Measurements from ENCODE around the gene S100P. TPM values are rescaled to one million over a fixed set of nuclear protein-coding genes. Genes with fewer than 3 reads are reported as not detected.

S100P gene
- total RNA-seq, 1 donor from 2014 or later = 16.1 TPM

DNA sequence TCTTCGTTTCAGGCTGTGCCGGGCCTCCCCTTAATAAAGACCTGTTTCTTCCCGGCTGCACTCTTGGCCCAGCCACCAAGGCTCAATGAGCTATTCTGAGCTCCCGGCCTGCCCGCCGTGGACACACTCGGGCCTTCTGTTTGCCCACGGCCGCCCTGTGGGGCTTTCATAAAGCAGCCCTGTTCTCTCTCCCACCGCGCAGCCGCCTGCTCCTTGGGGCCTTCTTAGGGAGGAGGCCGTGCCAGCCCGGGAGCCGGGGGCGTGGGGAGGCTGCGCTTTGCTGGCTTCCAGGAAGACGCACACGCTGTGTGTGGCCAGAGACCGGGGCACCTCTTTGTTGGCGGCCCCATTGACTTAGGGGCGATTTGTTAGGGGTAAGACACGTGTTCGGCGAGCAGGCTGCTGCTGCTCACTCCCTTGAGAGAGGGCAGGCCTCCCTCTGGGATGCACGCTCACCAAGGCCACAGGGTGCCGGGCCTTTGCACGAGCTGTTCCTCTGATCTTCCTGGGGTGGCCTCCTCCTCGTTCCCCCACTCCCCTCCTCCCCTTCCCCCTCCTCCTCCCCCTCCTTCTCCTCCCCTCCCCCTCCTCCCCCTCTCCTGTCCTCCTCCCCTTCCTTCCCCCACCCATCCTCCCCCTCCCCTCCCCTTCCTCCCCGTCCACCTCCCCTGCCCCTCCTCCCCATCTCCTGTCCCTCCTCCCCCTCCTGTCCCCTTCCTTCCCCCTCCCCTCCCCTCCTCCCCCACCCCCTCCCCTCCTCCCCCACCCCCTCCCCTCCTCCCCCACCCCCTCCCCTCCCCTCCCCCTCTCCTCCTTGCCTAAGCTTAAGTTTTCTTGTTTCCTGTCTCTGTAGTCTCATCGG, 33.6 kb downstream of the S100P start:
- intact Hi-C loops (cut with DNase I) = no loop called here
- Histone ChIP-seq H3K9me3 (no peaks in the 10 kb centered on the region), H3K36me3 (no peaks in the 10 kb centered on the region), H3K4me1 (no peaks in the 10 kb centered on the region), H3K27ac (no peak overlapping the region), H3K4me3 (no peak overlapping the region), H3K27me3 (ENCODE audit: low read depth) (no peaks in the 10 kb centered on the region)
- ATAC-seq (peak in 1 of 2 donors; percentile 59), DNase-seq (no peak)
- TF ChIP-seq, protein P1, sequence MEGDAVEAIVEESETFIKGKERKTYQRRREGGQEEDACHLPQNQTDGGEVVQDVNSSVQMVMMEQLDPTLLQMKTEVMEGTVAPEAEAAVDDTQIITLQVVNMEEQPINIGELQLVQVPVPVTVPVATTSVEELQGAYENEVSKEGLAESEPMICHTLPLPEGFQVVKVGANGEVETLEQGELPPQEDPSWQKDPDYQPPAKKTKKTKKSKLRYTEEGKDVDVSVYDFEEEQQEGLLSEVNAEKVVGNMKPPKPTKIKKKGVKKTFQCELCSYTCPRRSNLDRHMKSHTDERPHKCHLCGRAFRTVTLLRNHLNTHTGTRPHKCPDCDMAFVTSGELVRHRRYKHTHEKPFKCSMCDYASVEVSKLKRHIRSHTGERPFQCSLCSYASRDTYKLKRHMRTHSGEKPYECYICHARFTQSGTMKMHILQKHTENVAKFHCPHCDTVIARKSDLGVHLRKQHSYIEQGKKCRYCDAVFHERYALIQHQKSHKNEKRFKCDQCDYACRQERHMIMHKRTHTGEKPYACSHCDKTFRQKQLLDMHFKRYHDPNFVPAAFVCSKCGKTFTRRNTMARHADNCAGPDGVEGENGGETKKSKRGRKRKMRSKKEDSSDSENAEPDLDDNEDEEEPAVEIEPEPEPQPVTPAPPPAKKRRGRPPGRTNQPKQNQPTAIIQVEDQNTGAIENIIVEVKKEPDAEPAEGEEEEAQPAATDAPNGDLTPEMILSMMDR (IDR thresholded peaks at IDR 0.05) = no peak

DNA sequence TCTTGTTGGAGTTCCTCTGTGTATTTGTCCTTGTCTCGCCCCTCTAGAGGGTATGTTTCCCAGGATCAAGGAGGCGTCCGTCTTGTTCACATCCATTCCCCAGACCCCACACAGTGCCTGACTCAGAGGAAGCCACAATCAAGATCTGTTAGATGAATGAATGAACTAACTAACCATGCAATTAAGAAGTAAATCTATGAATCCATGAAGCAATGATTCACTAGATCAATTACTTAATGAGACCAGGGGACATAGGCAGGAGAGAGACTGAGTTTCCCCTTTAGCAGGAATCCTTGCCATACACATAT, 34.2 kb downstream of the S100P start:
- Histone ChIP-seq H3K4me3 (no peak overlapping the region), H3K27ac (no peak overlapping the region), H3K36me3 (no peaks in the 10 kb centered on the region), H3K27me3 (ENCODE audit: low read depth) (no peaks in the 10 kb centered on the region), H3K4me1 (peaks cover 6% of the 10 kb centered on the region), H3K9me3 (no peaks in the 10 kb centered on the region)
- DNase-seq = no peak
- no peak for ATAC-seq
- TF ChIP-seq, protein P1 (IDR thresholded peaks at IDR 0.05) = no peak
- intact Hi-C loops (cut with DNase I) = no loop called here

DNA sequence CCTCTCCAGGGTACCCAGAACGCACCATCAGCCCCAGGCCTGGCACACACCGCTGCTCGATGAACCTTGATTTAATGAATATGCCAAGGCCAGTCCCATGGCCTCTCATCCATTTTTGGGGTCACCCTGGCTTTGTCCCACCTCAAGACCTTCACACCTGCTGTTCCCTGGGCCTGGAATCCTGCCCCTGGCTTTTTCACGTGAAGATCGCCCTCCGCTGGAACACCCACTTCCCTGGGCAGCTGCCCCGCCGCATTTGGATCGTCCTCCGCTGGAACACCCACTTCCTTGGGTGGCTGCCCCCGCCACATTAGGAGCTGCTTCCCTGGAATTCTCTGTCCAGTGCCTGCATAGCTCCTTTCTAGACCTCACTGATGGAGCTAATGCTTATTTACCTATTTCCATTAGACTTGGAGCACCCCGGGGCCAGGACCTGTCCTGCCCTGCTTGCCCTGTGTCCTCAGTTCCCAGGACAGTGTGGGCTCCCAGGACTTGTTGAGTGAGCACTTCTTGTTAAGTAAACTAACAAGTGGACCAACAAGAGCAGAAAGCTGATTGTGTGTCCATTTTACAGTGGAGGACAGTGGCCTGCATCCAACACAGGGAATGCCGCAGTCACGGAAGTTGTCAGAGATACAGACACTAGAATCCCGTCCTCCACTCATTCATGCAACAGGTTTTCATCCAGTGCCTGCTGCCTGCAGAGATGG, 34.8 kb downstream of the S100P start:
- no peaks in the 10 kb centered on the region for H3K36me3 ChIP-seq
- no peak for ATAC-seq
- intact Hi-C loops (cut with DNase I) = no loop called here
- no peak overlapping the region for H3K27ac ChIP-seq
- H3K9me3 ChIP-seq = no peaks in the 10 kb centered on the region
- DNase-seq = no peak
- TF ChIP-seq, protein P1 (IDR thresholded peaks at IDR 0.05) = no peak
- peaks cover 12% of the 10 kb centered on the region for H3K4me1 ChIP-seq
- H3K4me3 ChIP-seq = no peak overlapping the region
- no peaks in the 10 kb centered on the region for H3K27me3 ChIP-seq (ENCODE audit: low read depth)

DNA sequence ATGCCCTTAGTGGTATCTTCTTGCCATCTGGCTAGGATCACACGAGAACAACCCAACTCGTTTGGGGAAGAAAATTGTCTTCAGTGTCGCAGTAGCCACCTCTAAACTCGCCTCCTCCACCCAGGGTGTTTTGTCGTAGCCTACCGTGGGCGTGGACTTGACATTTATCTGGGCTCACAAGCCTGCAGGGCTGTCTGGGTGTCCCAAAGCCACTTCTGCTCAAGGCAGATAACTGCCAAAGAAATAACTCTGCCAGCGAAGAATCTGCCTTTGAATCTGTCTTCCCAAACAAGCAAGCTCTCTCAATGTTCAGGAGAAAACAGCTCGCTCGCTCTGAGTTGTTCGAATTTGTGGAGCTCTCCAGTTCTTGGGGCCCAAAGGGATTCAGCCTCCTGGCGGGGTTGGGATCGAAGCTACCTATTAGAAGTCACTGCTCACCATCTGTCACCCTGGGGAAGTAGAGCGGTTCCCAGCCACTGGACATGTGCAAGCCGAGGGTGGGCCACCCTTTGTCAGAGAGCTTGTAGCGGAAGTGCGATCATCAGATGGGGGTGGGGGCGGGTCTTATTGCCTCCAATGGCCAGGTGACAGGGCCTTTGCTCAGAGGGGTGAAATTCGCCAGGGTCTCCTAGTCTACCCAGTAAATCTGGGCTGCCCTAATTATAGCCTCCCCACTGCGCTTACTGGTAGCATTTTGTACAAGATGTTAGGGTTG, 37.1 kb downstream of the S100P start:
- H3K9me3 ChIP-seq = no peaks in the 10 kb centered on the region
- intact Hi-C loops (cut with DNase I) = no loop called here
- no peaks in the 10 kb centered on the region for H3K27me3 ChIP-seq (ENCODE audit: low read depth)
- no peak overlapping the region for H3K27ac ChIP-seq
- DNase-seq (no peak), ATAC-seq (no peak)
- no peaks in the 10 kb centered on the region for H3K36me3 ChIP-seq
- H3K4me3 ChIP-seq = no peak overlapping the region
- TF ChIP-seq, protein P1 (IDR thresholded peaks at IDR 0.05) = no peak
- H3K4me1 ChIP-seq = peaks cover 14% of the 10 kb centered on the region

DNA sequence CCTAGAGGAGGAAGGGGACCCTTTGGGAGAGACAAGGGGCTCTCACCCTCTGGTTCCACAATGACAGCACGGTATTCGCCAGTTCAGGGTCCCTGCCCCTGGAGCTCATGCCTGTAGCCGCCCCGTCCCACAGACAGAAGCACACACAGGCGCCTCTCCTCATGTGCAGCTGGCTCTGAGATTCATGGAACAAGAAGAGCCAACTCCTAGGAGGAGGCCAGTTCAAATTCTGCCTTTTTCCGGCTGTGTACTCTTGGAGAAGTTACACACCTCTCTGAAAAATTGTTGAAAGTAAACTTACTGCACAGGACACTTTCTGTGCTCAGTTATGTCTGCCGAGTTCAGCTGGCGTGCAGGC, 37.6 kb downstream of the S100P start:
- Histone ChIP-seq H3K4me3 (no peak overlapping the region), H3K9me3 (no peaks in the 10 kb centered on the region), H3K4me1 (peaks cover 14% of the 10 kb centered on the region), H3K27me3 (ENCODE audit: low read depth) (no peaks in the 10 kb centered on the region), H3K27ac (no peak overlapping the region), H3K36me3 (no peaks in the 10 kb centered on the region)
- TF ChIP-seq, protein P1 (IDR thresholded peaks at IDR 0.05) = no peak
- intact Hi-C loops (cut with DNase I) = no loop called here
- ATAC-seq (no peak), DNase-seq (no peak)
